Skin of body (tissue), 2 donors: ENCODE results near the gene EGLN2. TPM values are rescaled to one million over a fixed set of nuclear protein-coding genes. Genes with fewer than 3 reads are reported as not detected.
"Not testable (repeated sequence)": the region's sequence is repeated elsewhere in the genome, so short reads cannot be mapped to it uniquely, and the experiment has no call there.

Experiments
- DNase-seq: peaks from one replicate; lab custom pipeline; 2025; lab: John Stamatoyannopoulos, UW
- total RNA-seq: library from RNA; depleted of rRNA; stranded (reverse); fragments of >200 nt; gene quantifications from one replicate; pipeline ENCODE4 v1.2.3, GENCODE V29; 2014

EGLN2 gene
- total RNA-seq, 1 donor from 2014 or later, result 27.4 TPM

DNA sequence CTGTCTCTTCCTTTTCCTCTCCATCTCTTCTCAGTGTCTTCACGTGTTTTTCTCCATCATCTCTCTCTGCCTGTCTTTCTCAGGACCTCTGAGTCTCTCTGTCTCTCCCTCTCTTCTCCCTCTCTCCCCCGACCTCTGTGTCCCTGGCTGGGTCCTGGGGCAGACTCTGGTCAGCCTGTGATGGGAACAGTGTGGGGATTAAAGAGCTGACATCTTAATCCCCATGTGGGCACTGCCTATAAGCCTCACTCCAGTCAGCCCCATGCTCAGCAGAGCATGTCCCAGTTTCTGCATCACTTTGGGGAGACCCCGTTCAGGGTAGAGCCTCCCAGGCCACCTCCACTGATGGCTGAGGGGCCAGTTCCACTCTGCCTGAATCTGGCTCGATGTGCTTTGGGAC, 16.2 kb downstream of the EGLN2 start:
- no peak for DNase-seq

DNA sequence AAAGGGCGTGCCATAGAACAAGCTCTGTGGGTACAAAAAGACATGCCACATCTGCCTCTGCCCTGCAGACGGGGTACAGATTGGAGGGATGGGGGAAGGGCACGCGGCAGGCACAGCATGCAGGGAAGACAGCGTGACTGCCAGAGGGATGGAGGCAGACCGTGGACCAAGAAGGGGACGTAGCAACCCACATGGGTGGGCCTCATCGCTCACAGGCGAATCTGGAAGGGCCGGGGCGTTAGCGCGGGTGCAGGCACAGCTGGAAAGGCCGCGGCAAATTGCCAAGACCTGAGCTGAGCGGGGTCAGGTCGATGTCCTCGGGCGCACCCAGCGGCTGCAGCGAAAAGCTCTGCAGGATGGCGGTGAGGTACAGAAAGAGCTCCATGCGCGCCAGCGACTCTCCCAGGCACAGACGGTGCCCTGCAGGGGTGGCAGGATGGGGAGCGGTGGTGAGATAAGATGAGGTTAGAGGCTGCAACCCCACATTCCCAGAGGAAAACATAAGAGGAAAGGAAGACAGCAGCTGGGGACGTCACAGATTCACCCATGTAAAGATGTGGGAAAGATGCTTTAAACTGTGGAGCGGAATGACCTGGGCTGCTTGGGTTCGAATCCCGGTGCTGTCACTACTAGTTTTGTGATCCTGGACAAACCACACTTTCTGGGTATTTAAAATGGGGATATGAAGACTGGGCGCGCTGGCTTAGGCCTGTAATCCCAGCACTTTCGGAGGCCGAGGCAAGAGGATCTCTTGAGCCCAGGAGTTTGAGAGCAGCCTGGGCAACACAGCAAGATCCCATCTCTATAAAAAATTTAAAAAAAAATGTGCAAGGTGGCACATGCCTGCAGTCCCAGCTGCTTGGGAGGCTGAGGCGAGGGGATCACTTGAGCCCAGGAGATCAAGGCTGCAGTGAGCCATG, 19.7 kb downstream of the EGLN2 start:
- DNase-seq, result peak; percentile 33

DNA sequence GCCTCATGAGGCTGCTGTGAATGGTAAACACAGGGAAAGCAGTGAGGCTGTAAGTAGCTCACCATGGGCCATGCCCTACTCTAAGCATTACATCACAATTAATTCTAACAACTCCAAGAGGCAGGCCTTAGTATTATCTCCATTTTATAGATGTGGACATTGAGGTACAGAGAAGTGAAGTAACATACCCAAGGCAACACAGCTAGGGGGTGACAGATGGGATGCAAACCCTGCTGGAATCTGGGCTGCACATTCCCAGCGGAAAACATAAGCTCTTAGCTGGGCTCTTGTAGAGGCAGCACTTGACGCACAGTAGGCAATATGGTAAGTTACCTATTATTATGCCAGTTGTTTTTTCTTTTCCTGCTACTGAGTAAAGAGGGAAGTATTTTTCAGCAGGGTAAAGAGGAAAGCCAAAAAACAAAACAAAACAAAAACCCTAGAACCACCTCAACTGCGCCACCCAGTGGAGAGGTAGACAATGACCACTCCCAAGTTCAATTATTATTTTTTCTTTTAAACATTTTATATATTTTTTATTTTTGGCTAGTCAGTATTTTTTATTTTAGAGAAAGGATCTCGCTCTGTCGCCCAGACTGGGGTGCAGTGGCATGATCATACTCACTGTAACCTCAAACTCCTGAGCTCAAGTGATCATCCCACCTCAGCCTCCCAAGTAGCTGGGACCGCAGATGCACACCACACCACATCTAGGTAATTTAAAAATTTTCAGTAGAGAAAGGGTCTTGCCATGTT, 20.7 kb downstream of the EGLN2 start:
- peak; percentile 35 for DNase-seq

DNA sequence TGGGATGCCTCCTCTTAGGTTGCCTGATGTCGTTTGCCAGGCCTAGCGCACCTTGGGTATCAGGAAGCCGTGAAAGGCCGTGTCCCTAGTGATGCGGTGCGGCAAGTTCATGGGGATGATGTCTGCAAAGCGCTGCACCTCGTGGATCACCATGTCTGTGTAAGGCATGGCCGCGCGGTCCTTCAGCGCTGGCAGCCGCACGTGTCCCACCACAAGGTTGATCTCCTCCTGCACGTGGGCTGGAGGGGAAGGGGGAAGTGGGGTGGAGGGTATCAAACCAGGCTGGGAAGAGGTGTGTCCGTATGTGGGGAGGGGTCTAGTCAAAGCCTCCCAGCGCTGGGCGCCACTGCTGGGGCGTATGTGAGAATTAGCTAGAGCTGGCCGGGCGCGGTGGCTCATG, 23.2 kb downstream of the EGLN2 start:
- no peak for DNase-seq

DNA sequence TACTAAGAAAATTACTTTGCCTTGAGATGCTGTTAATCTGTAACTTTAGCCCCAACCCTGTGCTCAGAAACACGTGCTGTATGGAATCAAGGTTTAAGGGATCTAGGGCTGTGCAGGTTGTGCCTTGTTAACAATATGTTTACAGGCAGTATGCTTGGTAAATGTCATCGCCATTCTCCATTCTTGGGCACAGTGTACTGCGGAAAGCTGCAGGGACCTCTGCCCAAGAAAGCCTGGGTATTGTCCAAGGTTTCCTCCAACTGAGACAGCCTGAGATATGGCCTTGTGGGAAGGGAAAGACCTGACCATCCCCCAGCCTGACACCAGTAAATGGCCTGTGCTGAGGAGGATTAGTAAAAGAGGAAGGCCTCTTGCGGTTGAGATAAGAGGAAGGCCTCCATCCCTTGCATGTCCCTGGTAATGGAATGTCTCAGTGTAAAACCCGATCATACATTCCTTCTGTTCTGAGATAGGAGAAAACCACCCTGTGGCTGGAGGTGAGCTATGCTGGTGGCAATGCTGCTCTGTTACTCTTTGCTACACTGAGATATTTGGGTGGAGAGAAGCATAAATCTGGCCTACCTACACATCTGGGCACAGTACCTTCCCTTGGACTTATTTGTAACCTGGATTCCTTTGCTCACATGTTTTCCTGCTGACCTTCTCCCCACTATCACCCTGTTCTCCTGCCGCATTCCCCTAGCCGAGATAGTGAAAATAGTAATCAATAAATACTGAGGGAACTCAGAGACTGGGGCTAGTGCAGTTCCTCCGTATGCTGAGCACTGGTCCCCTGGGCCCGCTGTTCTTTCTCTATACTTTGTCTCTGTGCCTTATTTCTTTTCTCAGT, 23.9 kb downstream of the EGLN2 start:
- DNase-seq, result not testable (repeated sequence)

DNA sequence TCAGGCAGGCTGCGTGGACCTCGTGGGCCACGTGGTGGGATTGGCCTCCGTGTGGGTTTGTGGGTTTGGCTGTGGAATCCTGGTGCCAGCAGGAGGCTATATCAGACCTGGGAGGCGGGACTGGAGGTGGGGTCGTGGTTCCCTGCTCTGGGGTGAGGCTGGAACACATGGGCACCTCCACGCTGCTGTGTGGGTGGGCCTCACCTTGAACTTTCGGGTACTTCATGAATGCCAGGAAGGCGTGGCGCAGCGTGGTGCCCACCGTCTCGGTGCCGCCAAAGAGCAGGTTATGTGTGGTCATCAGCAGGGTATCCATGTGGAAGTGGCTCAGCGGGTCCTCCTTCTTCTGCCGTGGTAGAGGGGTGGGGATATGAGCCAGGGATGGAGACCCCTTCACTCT, 25.9 kb downstream of the EGLN2 start:
- DNase-seq, result not testable (repeated sequence)

DNA sequence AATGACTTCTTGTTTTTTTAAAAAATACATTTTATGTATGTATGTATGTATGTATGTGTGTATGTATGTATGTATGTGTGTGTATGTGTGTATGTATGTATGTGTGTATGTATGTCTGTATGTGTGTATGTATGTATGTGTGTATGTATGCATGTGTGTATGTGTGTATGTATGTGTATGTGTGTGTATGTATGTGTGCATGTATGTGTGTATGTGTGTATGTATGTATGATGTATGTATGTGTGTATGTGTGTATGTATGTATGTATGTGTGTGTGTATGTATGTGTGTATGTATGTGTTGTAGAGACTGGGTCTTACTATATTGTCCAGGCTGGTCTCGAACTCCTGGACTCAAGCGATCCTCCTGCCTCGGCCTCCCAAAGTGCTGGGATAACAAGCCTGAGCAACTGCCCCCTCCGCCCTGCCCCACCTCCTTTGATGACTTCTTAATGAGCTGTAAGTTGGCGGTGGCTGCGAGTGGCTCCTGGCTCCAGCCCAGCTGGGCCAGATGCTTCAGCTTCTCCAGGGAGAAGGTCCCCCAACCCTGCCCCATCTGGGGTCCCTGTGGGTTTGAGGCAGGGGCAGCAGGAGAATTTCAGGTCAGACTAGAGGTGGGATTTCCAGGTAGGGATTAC, 26.6 kb downstream of the EGLN2 start:
- not testable (repeated sequence) for DNase-seq

DNA sequence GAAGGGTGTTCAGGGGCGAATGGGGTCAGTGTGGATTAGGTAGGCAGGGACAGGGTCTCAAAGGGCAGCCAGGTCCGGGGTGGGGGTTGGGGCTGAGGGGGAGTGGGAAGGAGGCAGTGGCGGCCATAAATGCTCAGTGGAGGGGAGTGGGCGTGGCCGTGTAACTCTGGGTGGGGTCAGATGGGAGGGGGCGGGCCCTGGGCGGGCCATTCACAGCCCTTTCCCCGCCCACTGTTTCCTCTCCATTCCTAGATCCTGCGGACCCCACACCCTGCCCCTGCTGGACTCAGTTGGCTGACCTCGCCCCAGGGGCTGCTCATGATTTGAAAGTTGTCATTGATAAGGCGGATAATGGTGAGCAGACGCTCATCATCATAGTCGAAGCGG, 27.3 kb downstream of the EGLN2 start:
- not testable (repeated sequence) for DNase-seq

DNA sequence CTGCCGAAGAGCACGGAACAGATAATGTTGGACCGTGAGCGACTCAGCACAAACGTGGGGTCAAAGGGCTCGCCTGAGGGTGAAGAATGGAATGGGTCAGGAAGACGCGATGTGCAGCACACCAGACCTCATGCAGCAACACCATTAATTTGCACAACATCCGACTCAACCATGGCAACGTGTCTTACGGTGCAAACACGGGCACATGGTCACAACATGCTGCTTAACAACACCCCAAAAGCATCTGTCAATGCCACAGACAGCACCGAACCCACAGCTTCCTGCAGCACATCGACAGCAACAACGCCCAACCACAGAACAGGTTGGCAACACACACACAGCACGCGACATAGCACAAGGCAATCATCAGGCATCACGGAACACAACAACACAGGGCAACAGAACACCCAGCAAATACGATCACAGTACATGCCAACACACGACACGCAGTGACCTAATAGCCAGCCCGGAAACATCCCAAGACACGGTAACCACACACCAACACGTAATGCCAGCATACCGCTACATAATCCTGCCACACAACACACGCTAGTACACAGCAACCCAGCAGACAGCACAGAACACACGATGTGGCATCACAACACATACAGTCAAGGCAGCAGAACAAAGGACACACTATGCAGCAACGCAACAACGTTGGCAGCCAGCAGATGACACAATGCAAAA, 27.9 kb downstream of the EGLN2 start:
- DNase-seq, result not testable (repeated sequence)

DNA sequence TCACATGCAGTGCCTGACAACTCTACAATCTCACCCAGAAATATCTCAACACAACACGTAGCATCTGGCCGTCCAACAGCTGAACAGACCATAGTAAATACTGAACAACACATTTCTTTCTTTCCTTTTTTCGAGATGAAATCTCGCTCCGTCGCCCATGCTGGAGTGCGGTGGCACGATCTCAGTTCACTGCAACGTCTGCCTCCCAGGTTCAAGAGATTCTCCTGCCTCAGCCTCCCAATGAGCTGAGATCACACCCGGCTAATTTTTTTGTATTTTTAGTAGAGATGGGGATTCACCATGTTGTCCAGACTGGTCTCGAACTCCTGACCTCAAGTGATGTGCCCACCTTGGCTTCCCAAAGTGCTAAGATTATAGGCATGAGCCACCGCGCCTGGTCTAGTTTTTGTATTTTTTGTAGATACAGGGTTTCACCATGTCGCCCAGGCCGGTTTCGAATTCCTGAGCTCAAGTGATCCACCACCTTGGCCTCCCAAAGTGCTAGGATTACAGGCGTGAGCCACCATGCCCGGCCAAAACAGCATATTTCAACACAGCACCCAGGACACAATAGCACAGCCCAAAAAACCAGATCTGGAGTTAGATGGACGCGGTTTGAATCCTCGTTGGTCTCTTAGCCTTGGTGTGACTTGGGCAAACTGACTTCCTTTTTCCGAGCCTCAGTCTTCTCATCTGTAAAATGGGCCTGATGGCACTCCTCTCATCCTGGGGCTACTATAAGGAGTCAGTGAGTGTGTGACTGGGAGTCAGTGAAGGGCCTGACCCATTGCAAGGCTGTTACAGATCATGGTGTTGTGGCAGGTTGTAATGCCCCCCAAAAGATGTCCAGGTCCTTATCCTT, 28.6 kb downstream of the EGLN2 start:
- DNase-seq, result no peak

DNA sequence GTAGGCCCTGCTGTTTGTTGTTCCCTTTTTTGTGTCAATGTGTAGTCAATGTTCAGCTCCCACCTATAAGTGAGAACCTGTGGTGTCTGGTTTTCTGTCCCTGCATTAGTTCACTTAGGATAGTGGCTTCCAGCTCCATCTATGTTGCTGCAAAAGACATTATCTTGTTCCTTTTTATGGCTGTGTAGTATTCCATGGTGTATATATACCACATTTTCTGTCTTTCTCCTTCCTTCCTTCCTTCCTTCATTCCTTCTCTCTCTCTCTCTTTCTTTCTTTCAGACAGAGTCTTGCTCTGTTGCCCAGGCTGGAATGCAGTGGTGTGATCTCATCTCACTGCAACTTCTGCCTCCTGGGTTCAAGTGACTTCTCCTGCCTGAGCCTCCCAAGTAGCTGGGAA, 30.2 kb downstream of the EGLN2 start:
- no peak for DNase-seq

DNA sequence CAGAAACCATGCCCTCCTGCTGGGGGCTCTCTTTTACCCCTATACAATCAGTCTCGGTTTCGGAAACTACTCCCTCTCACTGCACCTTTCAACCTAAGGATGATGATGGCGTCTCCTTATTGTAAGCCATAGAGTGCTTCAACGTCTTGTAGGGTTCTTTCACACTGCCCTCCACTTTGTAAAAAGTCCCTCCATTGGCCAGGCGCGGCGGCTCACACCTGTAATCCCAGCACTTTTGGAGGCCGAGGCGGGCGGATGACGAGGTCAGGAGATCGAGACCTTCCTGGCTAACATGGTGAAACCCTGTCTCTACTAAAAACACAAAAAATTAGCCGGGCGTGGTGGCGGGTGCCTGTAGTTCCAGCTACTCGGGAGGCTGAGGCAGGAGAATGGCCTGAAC, 31.8 kb downstream of the EGLN2 start:
- DNase-seq, result not testable (repeated sequence)

DNA sequence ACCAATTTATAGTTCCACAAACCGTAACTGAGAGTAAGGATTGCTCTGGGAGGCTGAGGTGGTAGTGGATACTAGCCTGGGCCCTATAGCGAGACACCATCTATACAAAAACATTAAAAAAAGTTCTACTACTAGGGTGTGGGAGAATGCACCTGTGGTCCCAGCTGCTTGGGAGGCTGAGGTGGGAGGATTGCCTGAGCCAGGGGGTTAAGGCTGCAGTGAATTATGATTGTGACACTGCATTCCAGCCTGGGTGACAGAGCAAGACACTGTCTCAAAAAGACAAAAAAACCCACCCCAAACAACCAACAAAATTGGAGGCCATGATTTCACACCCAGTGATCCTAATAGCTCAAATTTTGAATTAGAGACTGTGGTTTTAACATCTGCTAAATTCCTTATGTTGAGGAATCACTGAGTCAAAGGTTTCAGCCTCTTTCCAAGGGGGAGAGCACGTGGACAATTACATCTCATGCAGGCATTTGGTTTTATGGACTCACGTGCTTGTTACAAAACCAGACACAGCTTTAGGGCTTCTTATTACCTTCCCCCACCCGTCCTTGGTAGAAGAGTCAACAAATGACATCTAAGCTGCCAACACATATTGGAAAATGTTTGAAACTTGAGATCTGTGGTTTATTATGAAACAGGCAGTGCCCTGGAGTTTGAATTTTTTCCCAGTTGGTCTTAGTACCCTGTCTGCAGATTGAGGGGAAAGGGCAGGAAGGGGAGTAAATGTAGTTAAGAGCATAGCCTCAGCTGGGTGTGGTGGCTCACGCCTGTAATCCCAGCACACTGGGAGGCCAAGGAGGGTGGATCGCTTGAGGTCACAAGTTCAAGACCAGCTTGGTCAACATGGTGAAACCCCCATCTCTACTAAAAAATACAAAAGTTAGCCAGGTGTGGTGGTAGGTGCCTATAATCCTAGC, 32.8 kb downstream of the EGLN2 start:
- DNase-seq, result peak; percentile 70

DNA sequence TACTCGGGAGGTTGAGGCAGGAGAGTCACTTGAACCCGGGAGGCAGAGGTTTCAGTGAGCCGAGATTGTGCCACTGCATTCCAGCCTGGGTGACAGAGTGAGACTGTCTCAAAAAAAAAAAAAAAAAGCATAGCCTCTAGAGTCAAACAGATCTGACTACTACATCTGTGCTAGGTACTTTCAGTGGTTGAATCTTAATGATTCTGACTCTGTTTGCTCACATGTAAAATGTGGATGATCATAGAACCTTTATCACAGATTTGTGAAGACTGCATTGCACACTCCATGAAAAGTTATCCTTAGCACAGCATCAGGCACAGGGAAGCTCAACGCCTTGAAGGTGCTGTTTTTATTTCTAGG, 33.4 kb downstream of the EGLN2 start:
- DNase-seq, result not testable (repeated sequence)

DNA sequence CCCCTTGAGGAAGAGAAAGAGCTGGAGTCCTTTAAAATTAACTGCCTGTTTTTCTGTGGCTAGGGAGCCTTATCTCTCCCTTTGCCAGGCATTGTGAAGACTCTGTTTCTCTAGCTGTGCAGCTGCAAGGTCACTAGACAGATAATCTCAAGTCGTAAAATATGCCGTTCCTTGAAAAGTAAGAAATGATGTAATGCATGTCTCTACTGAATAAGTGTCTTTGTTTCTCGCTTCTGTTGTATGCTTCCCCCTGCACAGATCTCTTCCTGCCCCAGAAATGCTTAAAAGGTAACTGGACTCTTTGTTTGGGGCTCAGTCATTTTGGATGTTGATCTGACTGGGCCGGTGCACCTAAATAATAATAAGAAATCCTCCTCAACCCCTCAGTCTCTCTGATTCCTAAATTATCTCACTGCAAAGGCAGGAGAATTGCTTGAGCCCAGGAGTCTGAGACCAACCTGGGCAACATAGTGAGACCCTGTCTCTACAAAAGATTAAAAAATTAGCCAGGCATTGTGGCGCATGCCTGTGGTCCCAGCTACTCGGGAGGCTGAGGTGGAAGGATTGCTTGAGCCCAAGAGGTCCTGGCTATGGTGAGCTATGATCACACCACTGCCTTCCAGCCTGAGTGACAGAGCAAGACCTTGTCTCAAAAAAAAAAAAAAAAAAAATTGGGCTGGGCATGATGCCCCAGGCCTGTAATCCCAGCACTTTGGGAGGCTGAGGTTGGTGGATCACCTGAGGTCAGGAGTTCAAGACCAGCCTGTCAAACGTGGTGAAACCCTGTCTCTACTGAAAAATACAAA, 34.9 kb downstream of the EGLN2 start:
- not testable (repeated sequence) for DNase-seq

DNA sequence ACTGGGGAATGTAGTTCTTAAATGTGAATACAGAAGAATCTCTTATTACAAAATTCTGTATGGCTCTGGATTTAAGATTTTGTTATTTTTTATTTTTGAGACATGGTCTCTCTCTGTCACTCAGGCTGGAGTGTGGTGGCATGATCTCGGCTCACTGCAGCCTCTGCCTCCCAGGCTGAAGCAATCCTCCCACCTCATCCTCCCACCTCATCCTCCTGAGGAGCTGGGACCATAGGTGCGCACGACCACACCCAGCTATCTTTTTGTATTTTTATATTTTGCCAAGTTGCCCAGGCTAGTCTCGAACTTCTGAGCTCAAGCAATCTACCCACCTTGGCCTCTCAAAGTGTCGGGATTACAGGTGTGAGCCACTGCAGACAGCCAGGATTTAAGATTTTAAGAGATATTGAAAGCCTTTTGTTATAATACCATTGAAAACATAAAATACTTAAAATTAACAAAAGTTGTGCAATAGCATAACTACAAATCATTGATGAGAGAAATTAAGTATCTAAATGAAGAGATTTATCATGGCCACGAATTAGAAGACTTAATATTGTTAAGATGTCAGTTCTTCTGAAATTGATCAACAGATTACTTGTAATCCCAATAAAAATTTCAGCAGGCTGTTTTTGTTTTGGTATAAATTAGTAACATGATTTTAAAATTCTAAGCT, 37.9 kb downstream of the EGLN2 start:
- no peak for DNase-seq

DNA sequence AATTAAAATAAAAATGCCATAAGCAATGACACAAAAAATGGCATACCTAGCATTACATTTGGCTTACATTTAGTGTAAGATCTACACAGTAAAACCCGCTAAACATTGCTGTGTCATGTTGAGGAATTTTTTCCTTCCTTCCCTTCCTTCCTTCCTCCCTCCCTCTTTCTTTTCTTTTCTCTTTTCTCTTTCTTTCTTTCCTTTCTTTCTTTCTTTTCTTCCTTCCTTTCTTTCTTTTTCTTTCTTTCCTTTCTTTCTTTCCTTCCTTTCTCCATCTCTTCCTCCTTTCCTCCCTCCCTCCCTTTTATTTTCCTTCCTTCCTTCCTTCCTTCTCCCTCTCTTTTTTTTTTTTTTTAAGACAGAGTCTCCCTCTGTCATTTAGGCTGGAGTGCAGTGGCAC, 39.5 kb downstream of the EGLN2 start:
- not testable (repeated sequence) for DNase-seq
